ENCODE data around the gene TNRC18. TPM values are rescaled to one million over a fixed set of nuclear protein-coding genes. Genes with fewer than 3 reads are reported as not detected.

TNRC18 gene
- total and polyA plus RNA-seq, 2 experiments from 2014 or later: 3.7 to 51.8 TPM

- H3K4me1 ChIP-seq (ENCODE audit: insufficient read depth): peaks cover 12% of the 10 kb centered on the region
- no peak overlapping the region for H3K27ac ChIP-seq
- no peak for DNase-seq
- TF ChIP-seq EZH2phosphoT487 (IDR thresholded peaks at IDR 0.05; ENCODE audit: insufficient read depth, low read depth) (no peak), EZH2 (IDR thresholded peaks at IDR 0.05; ENCODE audit: insufficient read depth, poor library complexity, severe bottlenecking) (no peak)
- no peak overlapping the region for H2AFZ ChIP-seq
- no peaks in the 10 kb centered on the region for H3K27me3 ChIP-seq (replicated peaks; ENCODE audit: insufficient read depth)
- H3K9me3 ChIP-seq (ENCODE audit: low read depth): no peaks in the 10 kb centered on the region
- H4K20me1 ChIP-seq (ENCODE audit: insufficient read depth): no peaks in the 10 kb centered on the region
- no peak overlapping the region for H3K9ac ChIP-seq
- no peaks in the 10 kb centered on the region for H3K36me3 ChIP-seq (ENCODE audit: low read depth)
- H3K4me3 ChIP-seq: no peak overlapping the region
- in situ Hi-C loops (cut with MboI): no loop called here
- peaks cover 100% of the 10 kb centered on the region for H3K79me2 ChIP-seq (ENCODE audit: insufficient read depth)
- 88 to 92% methylated on average over 4 of the region's 4 CpGs for WGBS, 2 experiments (ENCODE audit: low coverage in 1 of 2, low lambda C conversion rate in 2 of 2, missing lambda C conversion rate in 2 of 2)
- peaks cover 16% of the 10 kb centered on the region for H3F3A ChIP-seq (ENCODE audit: insufficient read depth)
- H3K4me2 ChIP-seq (ENCODE audit: unreplicated experiment): no peak overlapping the region
- no peaks in the 10 kb centered on the region for H3K9me2 ChIP-seq (ENCODE audit: insufficient read depth)
Measured at GRCh38 chr7:5414916-5415315, 8.7 kb downstream of the TNRC18 start.

GRCh38 chr7:5413449-5413786 is 10.2 kb downstream of the TNRC18 start:
- no peak for TF ChIP-seq EZH2 (IDR thresholded peaks at IDR 0.05; ENCODE audit: insufficient read depth, poor library complexity, severe bottlenecking)
- TF ChIP-seq EZH2phosphoT487 (IDR thresholded peaks at IDR 0.05; ENCODE audit: insufficient read depth, low read depth): no peak
- H3F3A ChIP-seq (ENCODE audit: insufficient read depth): peaks cover 22% of the 10 kb centered on the region
- no peaks in the 10 kb centered on the region for H4K20me1 ChIP-seq (ENCODE audit: insufficient read depth)
- WGBS, 2 experiments (ENCODE audit: low coverage in 1 of 2, low lambda C conversion rate in 2 of 2, missing lambda C conversion rate in 2 of 2): 71 to 78% methylated on average over 6 of the region's 6 CpGs
- no peak overlapping the region for H3K9ac ChIP-seq
- no peak overlapping the region for H3K4me3 ChIP-seq
- no peak for DNase-seq
- H2AFZ ChIP-seq: no peak overlapping the region
- no peaks in the 10 kb centered on the region for H3K9me3 ChIP-seq (ENCODE audit: low read depth)
- in situ Hi-C loops (cut with MboI): no loop called here
- no peak overlapping the region for H3K27ac ChIP-seq
- no peaks in the 10 kb centered on the region for H3K36me3 ChIP-seq (ENCODE audit: low read depth)
- H3K9me2 ChIP-seq (ENCODE audit: insufficient read depth): no peaks in the 10 kb centered on the region
- H3K79me2 ChIP-seq (ENCODE audit: insufficient read depth): peaks cover 100% of the 10 kb centered on the region
- peaks cover 18% of the 10 kb centered on the region for H3K4me1 ChIP-seq (ENCODE audit: insufficient read depth)
- no peak overlapping the region for H3K4me2 ChIP-seq (ENCODE audit: unreplicated experiment)
- no peaks in the 10 kb centered on the region for H3K27me3 ChIP-seq (replicated peaks; ENCODE audit: insufficient read depth)

GRCh38 chr7:5408777-5409176 is 14.9 kb downstream of the TNRC18 start:
- H3K4me2 ChIP-seq (ENCODE audit: unreplicated experiment): peak overlapping the region; percentile 30
- TF ChIP-seq EZH2phosphoT487 (IDR thresholded peaks at IDR 0.05; ENCODE audit: insufficient read depth, low read depth) (no peak), EZH2 (IDR thresholded peaks at IDR 0.05; ENCODE audit: insufficient read depth, poor library complexity, severe bottlenecking) (no peak)
- H3K27me3 ChIP-seq (replicated peaks; ENCODE audit: insufficient read depth): no peaks in the 10 kb centered on the region
- peak overlapping the region; percentile 60 for H3K9ac ChIP-seq
- H4K20me1 ChIP-seq (ENCODE audit: insufficient read depth): no peaks in the 10 kb centered on the region
- DNase-seq: peak; percentile 91
- H3K79me2 ChIP-seq (ENCODE audit: insufficient read depth): peaks cover 100% of the 10 kb centered on the region
- H3K4me1 ChIP-seq (ENCODE audit: insufficient read depth): peaks cover 13% of the 10 kb centered on the region
- H3K9me2 ChIP-seq (ENCODE audit: insufficient read depth): no peaks in the 10 kb centered on the region
- H3F3A ChIP-seq (ENCODE audit: insufficient read depth): peaks cover 15% of the 10 kb centered on the region
- H3K27ac ChIP-seq: peak overlapping the region; percentile 82
- WGBS, 2 experiments (ENCODE audit: low coverage in 1 of 2, low lambda C conversion rate in 2 of 2, missing lambda C conversion rate in 2 of 2): 37% methylated on average over 4 of the region's 4 CpGs
- H2AFZ ChIP-seq: no peak overlapping the region
- in situ Hi-C loops (cut with MboI): no loop called here
- H3K9me3 ChIP-seq (ENCODE audit: low read depth): no peaks in the 10 kb centered on the region
- H3K4me3 ChIP-seq: no peak overlapping the region
- H3K36me3 ChIP-seq (ENCODE audit: low read depth): peaks cover 14% of the 10 kb centered on the region; the same call in 1 of the 2 replicates

- Histone ChIP-seq H3K4me3 (no peak overlapping the region), H3K9ac (peak overlapping the region; percentile 16; the same call in 1 of the 2 replicates), H3K27ac (peak overlapping the region; percentile 82), H3K79me2 (ENCODE audit: insufficient read depth) (peaks cover 100% of the 10 kb centered on the region), H3K4me2 (ENCODE audit: unreplicated experiment) (no peak overlapping the region), H3K9me3 (ENCODE audit: low read depth) (no peaks in the 10 kb centered on the region), H3K4me1 (ENCODE audit: insufficient read depth) (peaks cover 13% of the 10 kb centered on the region), H4K20me1 (ENCODE audit: insufficient read depth) (no peaks in the 10 kb centered on the region), H3K9me2 (ENCODE audit: insufficient read depth) (no peaks in the 10 kb centered on the region), H3K36me3 (ENCODE audit: low read depth) (peaks cover 14% of the 10 kb centered on the region; the same call in 1 of the 2 replicates), H3F3A (ENCODE audit: insufficient read depth) (peaks cover 15% of the 10 kb centered on the region), H3K27me3 (replicated peaks; ENCODE audit: insufficient read depth) (no peaks in the 10 kb centered on the region), H2AFZ (no peak overlapping the region)
- 86 to 87% methylated on average over 24 of the region's 24 CpGs for WGBS, 2 experiments (ENCODE audit: low coverage in 1 of 2, low lambda C conversion rate in 2 of 2, missing lambda C conversion rate in 2 of 2)
- no peak for DNase-seq
- in situ Hi-C loops (cut with MboI): no loop called here
- TF ChIP-seq EZH2phosphoT487 (IDR thresholded peaks at IDR 0.05; ENCODE audit: insufficient read depth, low read depth) (no peak), EZH2 (IDR thresholded peaks at IDR 0.05; ENCODE audit: insufficient read depth, poor library complexity, severe bottlenecking) (no peak)
Measured at GRCh38 chr7:5406957-5407945, 16.4 kb downstream of the TNRC18 start.

All from GM23248 (cell line).